MCF 10A (cell line): ENCODE measurements around the gene OR4D1. TPM values are rescaled to one million over a fixed set of nuclear protein-coding genes. Genes with fewer than 3 reads are reported as not detected.

Experiments
- BruUV-seq: library from RNA; stranded (reverse); fragments of 400-500 nt; replicated peaks from 2 replicates; lab custom pipeline; 2021; lab: Mats Ljungman, UMichigan
- CTCF ChIA-PET: fragments of 300-600 bp; sonication (Branson Sonifier 250); formaldehyde crosslinking; extraction: SDS; loops from one replicate; lab custom pipeline; 2021; ENCODE audit warnings: antibody characterized with exemption, inconsistent platforms; lab: Yijun Ruan, JAX
- POLR2A ChIA-PET: fragments of 300-600, 350-650 bp; sonication (Branson Sonifier 250); formaldehyde crosslinking; extraction: SDS; loops from one replicate; lab custom pipeline; 2020; ENCODE audit warnings: antibody characterized with exemption, inconsistent platforms; lab: Yijun Ruan, JAX
- DNase-seq: peaks from one replicate; pipeline ENCODE4 v3.0.0-alpha.2; 2018; ENCODE audit not compliant: unreplicated experiment
- H3K27ac Mint-ChIP-seq: one replicate; pipeline ENCODE4 v1.8.0; 2022; ENCODE audit warnings: mild to moderate bottlenecking, low read depth, mixed read lengths; ENCODE audit not compliant: unreplicated experiment
- H3K27me3 Mint-ChIP-seq: one replicate; pipeline ENCODE4 v1.8.0; 2022; ENCODE audit warnings: mixed read lengths; ENCODE audit not compliant: insufficient read depth, unreplicated experiment
- H3K36me3 Mint-ChIP-seq: one replicate; pipeline ENCODE4 v1.8.0; 2022; ENCODE audit warnings: mild to moderate bottlenecking, moderate library complexity, mixed read lengths; ENCODE audit not compliant: insufficient read depth, unreplicated experiment
- H3K4me1 Mint-ChIP-seq: one replicate; pipeline ENCODE4 v1.8.0; 2022; ENCODE audit warnings: mixed read lengths; ENCODE audit not compliant: insufficient read depth, unreplicated experiment
- H3K4me3 Mint-ChIP-seq: one replicate; pipeline ENCODE4 v1.8.0; 2022; ENCODE audit warnings: mild to moderate bottlenecking, moderate library complexity, mixed read lengths; ENCODE audit not compliant: unreplicated experiment
- H3K9me3 Mint-ChIP-seq: one replicate; pipeline ENCODE4 v1.8.0; 2022; ENCODE audit warnings: mixed read lengths; ENCODE audit not compliant: unreplicated experiment
- CTCF ChIP-seq: fragments of 200-600 bp; IDR thresholded peaks from one replicate; pipeline ENCODE4 v1.8.0; 2022; ENCODE audit warnings: antibody characterized with exemption, mild to moderate bottlenecking; ENCODE audit not compliant: unreplicated experiment
- intact Hi-C: fragments of 100-400 bp; cut with micrococcal nuclease; formaldehyde crosslinking; loops from 2 replicates; pipeline ENCODE4 v1.14.1; 2022
- total RNA-seq: library from RNA; stranded (reverse); gene quantifications from 2 replicates; pipeline ENCODE4 v1.2.3, GENCODE V29; 2022

Gene OR4D1
- total RNA-seq, 1 experiment from 2014 or later = not detected

GRCh38 chr17:58156839-58157803 is 8.9 kb downstream of the OR4D1 start:
- POLR2A ChIA-PET = no interaction called here
- CTCF ChIA-PET = no interaction called here
- Mint-ChIP-seq H3K4me1 (no peaks in the 10 kb centered on the region), H3K27me3 (peaks cover 86% of the 10 kb centered on the region), H3K36me3 (no peaks in the 10 kb centered on the region), H3K9me3 (no peaks in the 10 kb centered on the region), H3K27ac (no peak overlapping the region), H3K4me3 (no peak overlapping the region)
- intact Hi-C loops = no loop called here
- no peak for TF ChIP-seq CTCF
- no peak for DNase-seq
- BruUV-seq = no TSS peak

- Mint-ChIP-seq H3K27me3 (peaks cover 88% of the 10 kb centered on the region), H3K4me3 (no peak overlapping the region), H3K9me3 (no peaks in the 10 kb centered on the region), H3K4me1 (no peaks in the 10 kb centered on the region), H3K27ac (no peak overlapping the region), H3K36me3 (no peaks in the 10 kb centered on the region)
- POLR2A ChIA-PET = no interaction called here
- TF ChIP-seq CTCF = no peak
- CTCF ChIA-PET = no interaction called here
- intact Hi-C loops = no loop called here
- no peak for DNase-seq
- BruUV-seq = no TSS peak
Measured at GRCh38 chr17:58158181-58158580, 10.0 kb downstream of the OR4D1 start.

GRCh38 chr17:58161566-58161965 is 13.4 kb downstream of the OR4D1 start:
- TF ChIP-seq CTCF = no peak
- Mint-ChIP-seq H3K4me1 (no peaks in the 10 kb centered on the region), H3K4me3 (no peak overlapping the region), H3K27me3 (peaks cover 77% of the 10 kb centered on the region), H3K36me3 (no peaks in the 10 kb centered on the region), H3K9me3 (no peaks in the 10 kb centered on the region), H3K27ac (no peak overlapping the region)
- ChIA-PET CTCF (no interaction called here), POLR2A (no interaction called here)
- no peak for DNase-seq
- no TSS peak for BruUV-seq
- intact Hi-C loops = no loop called here

GRCh38 chr17:58165981-58166380 is 17.8 kb downstream of the OR4D1 start:
- H3K27ac Mint-ChIP-seq = no peak overlapping the region
- no peak for TF ChIP-seq CTCF
- H3K27me3 Mint-ChIP-seq = peaks cover 89% of the 10 kb centered on the region
- CTCF ChIA-PET = no interaction called here
- no peaks in the 10 kb centered on the region for H3K4me1 Mint-ChIP-seq
- BruUV-seq = no TSS peak
- POLR2A ChIA-PET = no interaction called here
- DNase-seq = no peak
- H3K4me3 Mint-ChIP-seq = no peak overlapping the region
- peaks cover 7% of the 10 kb centered on the region for H3K9me3 Mint-ChIP-seq
- H3K36me3 Mint-ChIP-seq = no peaks in the 10 kb centered on the region
- intact Hi-C loops = no loop called here
